IMR-90 (cell line): ENCODE data around the gene GNAS-AS1. TPM values are rescaled to one million over a fixed set of nuclear protein-coding genes. Genes with fewer than 3 reads are reported as not detected.

Experiments used
- ATAC-seq: fragments of 200-7000 bp; cut with Tn5 transposase; 2 replicates; pipeline ENCODE4 v1.9.1; 2020; ENCODE audit warnings: low read depth, mild to moderate bottlenecking, moderate library complexity
- BruUV-seq: library from RNA; stranded (reverse); fragments of 400-500 nt; replicated peaks from 2 replicates; lab custom pipeline; 2021; lab: Mats Ljungman, UMichigan
- CTCF ChIA-PET: fragments of 300-600 bp; formaldehyde crosslinking; extraction: SDS; loops from one replicate; lab custom pipeline; 2021; ENCODE audit warnings: antibody characterized with exemption; lab: Yijun Ruan, JAX
- POLR2A ChIA-PET: fragments of 300-600 bp; sonication (Branson Sonifier 250); formaldehyde crosslinking; loops from one replicate; lab custom pipeline; 2022; ENCODE audit warnings: antibody characterized with exemption; ENCODE audit not compliant: unreplicated experiment; lab: Charles Lee
- DNase-seq: peaks from one replicate; pipeline ENCODE4 v3.0.0; 2013
- H2AFZ ChIP-seq: replicated peaks from 2 replicates; pipeline ENCODE3; 2013; ENCODE audit warnings: low read length, mild to moderate bottlenecking; ENCODE audit not compliant: poor library complexity
- H2AK5ac ChIP-seq: 2 replicates; pipeline ENCODE4 v1.6.1; 2013; ENCODE audit warnings: low read depth, low read length, inconsistent platforms
- H2AK9ac ChIP-seq: replicated peaks from 2 replicates; pipeline ENCODE3; 2013; ENCODE audit warnings: mild to moderate bottlenecking, low read depth, low read length, moderate library complexity; ENCODE audit not compliant: poor library complexity
- H2BK120ac ChIP-seq: 2 replicates; pipeline ENCODE4 v1.6.1; 2013; ENCODE audit warnings: low read depth, low read length, inconsistent platforms
- H2BK15ac ChIP-seq: 3 replicates; pipeline ENCODE4 v1.6.1; 2013; ENCODE audit warnings: low read depth, low read length, inconsistent platforms
- H2BK20ac ChIP-seq: 2 replicates; pipeline ENCODE4 v1.6.1; 2013; ENCODE audit warnings: low read depth, mild to moderate bottlenecking, inconsistent platforms, low read length, moderate library complexity
- H2BK5ac ChIP-seq: 2 replicates; pipeline ENCODE4 v1.6.1; 2013; ENCODE audit warnings: mild to moderate bottlenecking, low read depth, low read length, inconsistent platforms; ENCODE audit not compliant: poor library complexity, severe bottlenecking
- H3K14ac ChIP-seq: replicated peaks from 2 replicates; pipeline ENCODE4 v1.6.1; 2013; ENCODE audit warnings: low read depth, low read length, inconsistent platforms
- H3K18ac ChIP-seq: 2 replicates; pipeline ENCODE4 v1.6.1; 2013; ENCODE audit warnings: low read depth, low read length, control low read depth
- H3K23ac ChIP-seq: 2 replicates; pipeline ENCODE4 v1.6.1; 2013; ENCODE audit warnings: low read depth, low read length, inconsistent platforms
- H3K27ac ChIP-seq: 2 replicates; pipeline ENCODE4 v1.5.1; 2013; ENCODE audit warnings: mild to moderate bottlenecking, control low read depth, low read length; ENCODE audit not compliant: insufficient read depth
- H3K27me3 ChIP-seq: 2 replicates; pipeline ENCODE4 v1.6.1; 2013; ENCODE audit warnings: low read length; ENCODE audit not compliant: control insufficient read depth, insufficient read depth
- H3K36me3 ChIP-seq: 2 replicates; pipeline ENCODE4 v1.6.1; 2013; ENCODE audit warnings: low read length, mixed read lengths; ENCODE audit not compliant: control insufficient read depth, insufficient read depth
- H3K4ac ChIP-seq: 2 replicates; pipeline ENCODE4 v1.6.1; 2013; ENCODE audit warnings: low read depth, low read length, inconsistent platforms
- H3K4me1 ChIP-seq: 2 replicates; pipeline ENCODE4 v1.6.1; 2013; ENCODE audit warnings: low read length, mixed read lengths; ENCODE audit not compliant: control insufficient read depth, insufficient read depth
- H3K4me2 ChIP-seq: 2 replicates; pipeline ENCODE4 v1.6.1; 2013; ENCODE audit warnings: low read depth, mild to moderate bottlenecking, control low read depth, low read length, moderate library complexity
- H3K4me3 ChIP-seq: 2 replicates; pipeline ENCODE4 v1.5.1; 2013; ENCODE audit warnings: low read depth, mild to moderate bottlenecking, control low read depth, low read length, moderate library complexity; ENCODE audit not compliant: insufficient read depth
- H3K56ac ChIP-seq: 2 replicates; pipeline ENCODE4 v1.6.1; 2013; ENCODE audit warnings: low read length, inconsistent platforms; ENCODE audit not compliant: insufficient read depth; ENCODE audit errors: extremely low read depth
- H3K79me1 ChIP-seq, 2 experiments: 2 replicates each; pipeline ENCODE4 v1.6.1; 2013; ENCODE audit warnings: low read length in 2 of 2, inconsistent platforms in 1 of 2, low read depth in 1 of 2
- H3K9ac ChIP-seq: 2 replicates; pipeline ENCODE4 v1.6.1; 2013; ENCODE audit warnings: low read depth, low read length, control low read depth
- H3K9me1 ChIP-seq: 2 replicates; pipeline ENCODE4 v1.6.1; 2013; ENCODE audit warnings: low read length, inconsistent platforms; ENCODE audit not compliant: insufficient read depth
- H3K9me3 ChIP-seq: 2 replicates; pipeline ENCODE4 v1.6.1; 2013; ENCODE audit warnings: low read length; ENCODE audit not compliant: control insufficient read depth, insufficient read depth
- H4K20me1 ChIP-seq: 2 replicates; pipeline ENCODE4 v1.6.1; 2013; ENCODE audit warnings: low read length, inconsistent platforms; ENCODE audit not compliant: insufficient read depth
- H4K5ac ChIP-seq: 2 replicates; pipeline ENCODE4 v1.6.1; 2013; ENCODE audit warnings: mild to moderate bottlenecking, low read depth, low read length, control low read depth
- H4K8ac ChIP-seq, 2 experiments: 2 replicates each; pipeline ENCODE4 v1.6.1; 2013; ENCODE audit warnings: low read depth in 2 of 2, low read length in 2 of 2, control low read depth in 1 of 2, inconsistent platforms in 1 of 2
- H4K91ac ChIP-seq: 2 replicates; pipeline ENCODE4 v1.6.1; 2013; ENCODE audit warnings: low read depth, low read length, inconsistent platforms; ENCODE audit not compliant: insufficient read depth
- CEBPB ChIP-seq: IDR thresholded peaks from 2 replicates; pipeline ENCODE4 v1.6.1; 2012; ENCODE audit warnings: low read depth, low read length, improper control_type of control experiment
- CHD1 ChIP-seq: IDR thresholded peaks from 2 replicates; pipeline ENCODE4 v1.6.1; 2012; ENCODE audit warnings: low read depth, low read length, improper control_type of control experiment
- MAFK ChIP-seq: IDR thresholded peaks from 2 replicates; pipeline ENCODE4 v1.6.1; 2012; ENCODE audit warnings: low read depth, low read length, improper control_type of control experiment
- MAZ ChIP-seq: IDR thresholded peaks from 2 replicates; pipeline ENCODE4 v1.6.1; 2012; ENCODE audit warnings: low read depth, mild to moderate bottlenecking, low read length, improper control_type of control experiment, moderate library complexity, borderline replicate concordance
- MXI1 ChIP-seq: IDR thresholded peaks from 2 replicates; pipeline ENCODE4 v1.6.1; 2012; ENCODE audit warnings: low read depth, mild to moderate bottlenecking, low read length, moderate library complexity, borderline replicate concordance
- NFE2L2 ChIP-seq: fragments of 150-350 bp; IDR thresholded peaks from 2 replicates; pipeline ENCODE4 v1.6.1; 2016; ENCODE audit warnings: low read depth, mild to moderate bottlenecking, low read length
- RCOR1 ChIP-seq: IDR thresholded peaks from 2 replicates; pipeline ENCODE4 v1.6.1; 2012; ENCODE audit warnings: mild to moderate bottlenecking, low read length, improper control_type of control experiment; ENCODE audit not compliant: insufficient replicate concordance
- RFX5 ChIP-seq: IDR thresholded peaks from 2 replicates; pipeline ENCODE4 v1.8.0; 2012; ENCODE audit warnings: low read depth, mild to moderate bottlenecking, low read length, moderate library complexity
- WGBS, 2 experiments: methylation state at CpG; one replicate each; pipeline versions ENCODE4 v1.1.5 to v1.1.7; 2013; ENCODE audit warnings: missing lambda C conversion rate in 2 of 2; ENCODE audit not compliant: insufficient read length in 1 of 2; ENCODE audit errors: extremely low coverage in 2 of 2; 5-methylcytosine and 5-hydroxymethylcytosine counted together
- dilution Hi-C: fragments of 300-500 bp; cut with HindIII; formaldehyde crosslinking; loops from one replicate; pipeline ENCODE4 v1.14.3; 2018; ENCODE audit warnings: low sequenced_read_pairs; ENCODE audit not compliant: unreplicated experiment
- in situ Hi-C: fragments of 300-500 bp; cut with MboI; formaldehyde crosslinking; loops from 3 replicates; pipeline ENCODE4 v1.14.3; 2019; ENCODE audit warnings: low sequenced_read_pairs, inconsistent platforms, mixed read lengths
- intact Hi-C: fragments of 100-400 bp; cut with micrococcal nuclease; formaldehyde crosslinking; loops from 2 replicates; pipeline ENCODE4 v1.10.0; 2022
- polyA plus RNA-seq, 3 experiments: library from polyadenylated mRNA; depleted of rRNA; stranded (reverse); fragments of >200 nt; gene quantifications; 2 replicates each; pipeline ENCODE4 v1.2.3, GENCODE V29; 2012; ENCODE audit warnings: low replicate concordance in 1 of 3
- total RNA-seq: library from RNA; depleted of rRNA; stranded (reverse); fragments of >200 nt; gene quantifications from 2 replicates; pipeline ENCODE4 v1.2.3, GENCODE V29; 2012

The GNAS-AS1 gene
- total and polyA plus RNA-seq, 2 of the 4 experiments (the other 2 are of a cell fraction), result 0.54 to 0.60 TPM

- DNase-seq (no peak), ATAC-seq (no peak)
- in situ Hi-C loops, result loop anchor here (10.0 kb wide), 1 partner anchor 628 kb away; no protein-coding TSS in a partner anchor
- no TSS peak for BruUV-seq
- H2AFZ ChIP-seq, result no peak overlapping the region
- no peak overlapping the region for H4K5ac ChIP-seq
- CTCF ChIA-PET, result interaction anchor here (0.6 to 2.3 kb wide), 5 partner anchors 15 to 1161 kb away, joined by 3 to 17 read pairs (median 3); partner anchors contain the start of gene GNAS
- no peak overlapping the region for H2BK120ac ChIP-seq
- H3K36me3 ChIP-seq, result no peaks in the 10 kb centered on the region
- no peak overlapping the region for H2AK9ac ChIP-seq
- no peak overlapping the region for H2BK20ac ChIP-seq
- H4K20me1 ChIP-seq, result no peaks in the 10 kb centered on the region
- H2BK5ac ChIP-seq, result no peak overlapping the region
- dilution Hi-C loops, result no loop called here
- H3K4me1 ChIP-seq, result no peaks in the 10 kb centered on the region
- 50% methylated on average over 4 of the region's 5 CpGs; no CpG with 5 or more reads in 1 of the 2 experiments for WGBS, 2 experiments
- no peak overlapping the region for H3K4me2 ChIP-seq
- H3K9ac ChIP-seq, result no peak overlapping the region
- intact Hi-C loops, result no loop called here
- H3K14ac ChIP-seq, result no peak overlapping the region
- no peak overlapping the region for H3K56ac ChIP-seq
- no peaks in the 10 kb centered on the region for H3K9me1 ChIP-seq
- no peak overlapping the region for H3K18ac ChIP-seq
- POLR2A ChIA-PET, result no interaction called here
- H3K4ac ChIP-seq, result no peak overlapping the region
- no peak overlapping the region for H4K8ac ChIP-seq
- no peak overlapping the region for H3K23ac ChIP-seq
- TF ChIP-seq MAZ, result no peak
- no peak for TF ChIP-seq NFE2L2
- peak; percentile 54 for TF ChIP-seq CEBPB
- no peak for TF ChIP-seq RCOR1
- TF ChIP-seq RFX5, result no peak
- no peak for TF ChIP-seq CHD1
- TF ChIP-seq MAFK, result no peak
- TF ChIP-seq MXI1, result no peak
- no peaks in the 10 kb centered on the region for H3K9me3 ChIP-seq
- no peaks in the 10 kb centered on the region for H3K79me1 ChIP-seq
- no peak overlapping the region for H2BK15ac ChIP-seq
- H3K4me3 ChIP-seq, result no peak overlapping the region
- H3K27me3 ChIP-seq, result peaks cover 28% of the 10 kb centered on the region
- no peak overlapping the region for H2AK5ac ChIP-seq
- no peak overlapping the region for H4K91ac ChIP-seq
- no peak overlapping the region for H3K27ac ChIP-seq
These were observed 16.5 kb upstream of the GNAS-AS1 start for GRCh38 chr20:58867211-58867610.
